GM21825 (cell line): ENCODE data around the gene ANKEF1.

ENCODE experiments used
- ATAC-seq: cut with Tn5 transposase; IDR thresholded peaks from one replicate; pipeline ENCODE4 v1.9.1; 2021; ENCODE audit warnings: mild to moderate bottlenecking, moderate library complexity; ENCODE audit not compliant: unreplicated experiment

ANKEF1 gene

GRCh38 chr20:10034717-10035571, at the start of gene ANKEF1:
TSS of gene ANKEF1 (plus strand) at chr20:10034987. CDS start at chr20:10038302, 3,315 bp downstream.
- peak; percentile 98 for ATAC-seq

DNA sequence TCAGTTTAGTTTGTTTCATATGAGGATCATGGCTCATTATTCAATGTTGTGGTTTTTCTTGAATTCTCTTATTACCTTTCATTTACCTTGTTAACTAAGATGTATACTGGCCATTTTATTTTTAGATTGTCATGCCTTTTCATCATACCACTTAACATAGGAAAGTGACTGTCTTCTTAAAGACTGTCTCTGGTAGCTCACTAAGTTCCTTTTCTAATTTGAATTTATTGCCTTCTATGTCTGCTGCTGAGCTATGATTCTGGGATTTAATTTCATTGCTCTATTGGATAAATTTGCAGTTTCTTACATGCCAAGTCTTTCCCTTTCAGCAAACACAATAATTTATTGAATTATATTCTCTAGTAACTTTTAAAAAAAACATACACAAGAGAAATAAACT, 49.5 kb upstream of the ANKEF1 start:
- ATAC-seq = no peak

GRCh38 chr20:9985773-9986172, 49.0 kb upstream of the ANKEF1 start:
- no peak for ATAC-seq

- ATAC-seq = no peak
These were observed 45.6 kb upstream of the ANKEF1 start for GRCh38 chr20:9989066-9989724.

DNA sequence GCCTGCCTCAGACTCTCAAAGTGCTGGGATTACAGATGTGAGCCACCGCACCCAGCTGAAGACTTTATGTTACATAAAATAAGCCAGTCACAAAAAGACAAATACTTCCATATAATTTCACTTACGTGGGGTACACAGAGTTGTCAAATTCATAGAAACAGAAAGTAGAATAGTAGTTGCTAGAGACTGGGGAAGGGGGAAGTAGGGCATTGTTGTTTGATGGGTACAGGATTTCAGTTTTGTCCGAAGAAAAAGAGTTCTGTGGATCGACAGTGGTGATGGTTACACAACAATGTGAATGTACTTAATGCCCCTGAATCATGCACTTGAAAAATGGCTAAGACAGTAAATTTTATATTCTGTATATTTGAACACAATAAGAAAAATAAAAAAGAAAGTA, 41.6 kb upstream of the ANKEF1 start:
- ATAC-seq = no peak

DNA sequence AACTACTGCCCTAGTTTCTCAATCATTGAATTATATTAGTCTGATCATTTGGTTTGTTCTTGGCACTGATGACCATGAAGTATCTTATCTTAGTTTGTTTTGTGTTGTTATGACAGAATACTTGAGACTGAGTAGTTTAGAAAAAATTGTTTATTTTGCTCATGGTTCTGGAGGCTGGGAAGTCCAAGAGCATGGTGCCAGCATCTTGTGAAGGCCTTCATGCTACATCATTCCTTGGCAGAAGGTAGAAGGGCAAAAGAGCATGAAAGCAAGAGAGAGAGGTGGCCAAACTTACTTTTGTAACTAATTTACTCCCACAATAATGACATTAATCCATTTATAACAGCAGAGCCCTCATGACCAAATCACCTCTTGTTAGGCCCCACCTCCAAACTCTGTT, 40.1 kb upstream of the ANKEF1 start:
- ATAC-seq = no peak

DNA sequence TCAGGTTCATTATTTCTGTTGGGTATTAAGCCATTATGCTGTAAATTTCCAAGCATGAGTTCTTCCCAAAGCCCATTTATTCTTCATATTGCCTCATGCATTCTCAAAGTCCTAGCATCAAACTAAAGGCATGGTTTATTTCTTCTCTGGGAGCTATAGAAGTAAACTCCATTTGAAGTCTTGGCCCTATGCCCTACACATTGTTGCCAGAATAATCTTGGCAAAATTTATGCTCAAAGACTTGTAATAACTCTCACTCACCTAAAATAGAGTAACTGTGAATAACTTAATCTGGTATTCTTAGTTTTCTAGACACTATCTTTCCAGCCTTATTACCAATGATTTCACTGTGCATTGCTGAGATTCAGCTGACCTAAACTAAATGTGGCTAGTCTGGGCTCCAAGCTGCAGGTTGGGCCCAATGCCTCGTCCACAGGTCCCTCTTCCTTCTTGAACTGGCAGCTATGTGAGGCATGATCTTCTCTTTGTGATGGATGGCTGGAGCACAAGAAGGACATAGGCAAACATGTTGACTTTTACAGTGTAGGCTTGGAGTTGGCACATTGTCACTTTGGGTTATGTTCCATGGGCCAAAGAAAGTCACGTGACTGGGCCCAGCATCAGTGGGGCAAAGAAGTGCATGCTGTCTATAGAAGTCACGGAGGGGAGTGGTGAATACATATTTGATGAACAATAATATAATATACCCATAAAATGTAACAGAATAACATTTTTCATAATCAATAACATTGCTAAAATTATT, 39.1 kb upstream of the ANKEF1 start:
- no peak for ATAC-seq

GRCh38 chr20:9996944-9997343, 37.8 kb upstream of the ANKEF1 start:
- ATAC-seq = no peak

DNA sequence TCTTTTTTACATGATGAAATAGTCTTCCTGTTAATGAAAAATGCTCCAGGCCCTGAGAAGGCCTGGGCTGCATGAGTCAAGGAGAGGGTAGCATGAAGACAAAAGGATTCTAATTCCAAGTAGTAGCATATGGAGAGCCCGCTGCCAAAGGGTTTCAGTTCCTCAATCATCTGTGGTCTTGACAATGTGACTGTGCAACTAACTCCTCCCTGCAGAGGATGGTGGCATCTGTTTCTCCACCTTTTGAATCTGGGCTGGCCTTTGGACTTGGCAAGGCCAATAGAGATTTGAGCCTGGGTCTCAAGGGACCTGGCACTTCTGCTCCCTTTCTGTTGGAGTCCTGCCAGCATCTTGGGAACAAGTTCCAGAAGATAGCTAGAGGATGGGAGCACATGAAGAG, 35.1 kb upstream of the ANKEF1 start:
- peak; percentile 58 for ATAC-seq

GRCh38 chr20:10002866-10003265, 31.9 kb upstream of the ANKEF1 start:
- ATAC-seq = no peak

GRCh38 chr20:10004900-10005299, 29.9 kb upstream of the ANKEF1 start:
- ATAC-seq = no peak

GRCh38 chr20:10005885-10006284, 28.9 kb upstream of the ANKEF1 start:
- no peak for ATAC-seq

GRCh38 chr20:10006447-10007090, 28.2 kb upstream of the ANKEF1 start:
- no peak for ATAC-seq

- ATAC-seq = no peak
These were observed 27.6 kb upstream of the ANKEF1 start for GRCh38 chr20:10007158-10007557.

DNA sequence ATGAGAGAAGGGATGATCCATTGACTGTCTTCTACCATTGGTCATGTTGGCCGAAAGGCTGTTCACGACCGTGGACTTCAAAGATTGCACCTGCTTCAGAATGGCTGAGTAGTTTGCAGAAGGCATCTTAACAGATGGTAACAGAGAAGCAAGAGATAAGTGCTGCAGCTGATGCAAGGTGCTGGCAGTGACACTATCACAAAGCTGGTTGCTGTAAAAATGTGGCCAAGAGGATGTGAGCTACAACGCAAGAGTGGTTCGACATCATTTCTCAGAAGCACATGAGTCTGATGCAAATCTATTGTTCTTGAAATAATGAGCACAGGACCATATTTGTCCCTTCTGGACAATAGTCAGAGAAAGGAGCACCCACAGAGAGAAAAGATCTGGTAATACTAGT, 27.0 kb upstream of the ANKEF1 start:
- ATAC-seq = no peak

DNA sequence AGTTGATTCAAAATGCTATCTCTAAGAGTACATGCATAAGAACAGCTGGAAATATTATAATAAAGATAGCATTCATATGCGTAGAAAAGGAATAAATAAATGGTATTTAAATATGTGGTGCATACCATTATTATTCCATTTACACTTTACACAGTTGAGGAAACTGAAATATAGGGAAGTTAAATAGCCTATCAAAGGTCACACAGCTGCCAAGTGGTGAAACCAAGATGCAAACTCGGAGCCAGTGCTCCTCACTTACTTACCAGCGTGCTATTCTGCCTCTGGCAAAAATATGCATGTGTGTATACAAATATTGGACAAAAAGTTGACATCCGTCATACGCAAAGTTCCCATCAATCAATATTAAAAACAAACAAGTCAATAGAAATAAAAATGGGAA, 22.3 kb upstream of the ANKEF1 start:
- no peak for ATAC-seq

DNA sequence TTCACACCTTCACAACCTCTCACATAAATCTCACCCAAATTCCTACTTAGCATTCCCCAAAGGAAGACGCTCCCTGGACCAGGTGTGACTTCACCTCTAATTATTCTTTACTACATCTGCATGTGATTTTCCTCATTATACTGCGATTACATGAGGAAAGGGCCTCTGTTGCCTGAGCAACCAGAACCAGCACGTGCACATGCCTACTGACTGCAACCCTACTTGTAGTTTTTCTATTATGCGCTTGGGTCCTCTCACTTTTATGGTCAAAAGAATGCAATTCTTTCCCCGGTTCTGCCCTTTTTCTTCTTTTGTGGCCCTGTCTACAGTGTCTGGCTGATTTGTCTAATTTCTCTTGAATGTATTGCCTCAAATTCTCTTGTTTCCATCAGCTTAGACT, 20.4 kb upstream of the ANKEF1 start:
- ATAC-seq = no peak

- no peak for ATAC-seq
These were observed 13.8 kb upstream of the ANKEF1 start for GRCh38 chr20:10020937-10021336.

DNA sequence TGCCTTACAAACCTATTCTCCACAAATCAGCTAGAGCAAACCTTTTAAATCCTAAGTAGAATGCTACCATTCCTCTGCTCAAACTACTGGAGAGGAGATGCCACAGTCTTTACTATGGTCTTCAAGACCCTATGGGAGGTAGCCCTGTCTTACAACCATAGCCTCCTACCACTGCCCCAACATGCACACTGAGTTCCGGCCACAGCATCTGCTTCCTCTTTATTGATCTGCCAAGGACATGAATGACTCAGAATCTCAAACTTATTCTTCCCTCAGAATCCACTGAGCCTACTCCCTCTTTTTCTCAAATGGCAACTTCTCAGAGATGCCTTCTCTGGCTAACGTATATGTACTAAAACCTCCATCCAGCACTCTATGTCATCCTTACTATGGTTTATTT, 12.2 kb upstream of the ANKEF1 start:
- no peak for ATAC-seq

DNA sequence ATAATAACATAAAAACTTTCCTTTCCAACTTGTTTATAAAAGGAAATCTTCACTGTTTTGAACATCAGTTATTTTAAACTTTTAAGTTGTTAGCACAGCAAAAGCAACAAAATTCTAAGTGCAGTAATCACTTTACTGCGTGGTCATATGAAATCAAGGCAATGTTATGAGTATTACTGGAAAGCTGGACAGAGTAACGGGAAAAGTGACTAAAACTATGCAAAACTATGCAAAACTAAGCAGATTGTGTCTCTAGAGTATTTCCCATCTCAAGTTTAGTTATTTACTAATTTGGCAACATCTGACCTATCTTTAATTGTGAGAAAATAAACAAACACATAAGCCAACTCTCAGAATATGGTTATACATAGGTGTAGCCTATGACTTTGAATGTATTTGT, 10.9 kb upstream of the ANKEF1 start:
- ATAC-seq = no peak
